Neuronal stem cell (in vitro differentiated cells): ENCODE measurements around the gene NFKBIB.

Source experiments
- DNase-seq: peaks from one replicate; pipeline ENCODE4 v3.0.0-alpha.2; 2013; ENCODE audit warnings: low spot score
- H2AFZ ChIP-seq: one replicate; pipeline ENCODE4 v1.6.1; 2013; ENCODE audit warnings: mild to moderate bottlenecking, low read length, inconsistent platforms
- H2AK5ac ChIP-seq: 2 replicates; pipeline ENCODE4 v1.6.1; 2013; ENCODE audit warnings: low read depth, mild to moderate bottlenecking, inconsistent platforms, low read length, moderate library complexity, mixed read lengths
- H2BK120ac ChIP-seq: 2 replicates; pipeline ENCODE4 v1.6.1; 2013; ENCODE audit warnings: low read depth, mild to moderate bottlenecking, inconsistent platforms, low read length, moderate library complexity, mixed read lengths
- H2BK12ac ChIP-seq: one replicate; pipeline ENCODE4 v1.6.1; 2013; ENCODE audit warnings: low read length, inconsistent platforms
- H2BK15ac ChIP-seq: 2 replicates; pipeline ENCODE4 v1.6.1; 2013; ENCODE audit warnings: mild to moderate bottlenecking, low read length, inconsistent platforms, mixed read lengths
- H2BK5ac ChIP-seq: one replicate; pipeline ENCODE4 v1.6.1; 2013; ENCODE audit warnings: inconsistent platforms, mild to moderate bottlenecking, low read length, moderate library complexity
- H3K14ac ChIP-seq: one replicate; pipeline ENCODE4 v1.6.1; 2013; ENCODE audit warnings: low read length, inconsistent platforms
- H3K18ac ChIP-seq: 2 replicates; pipeline ENCODE4 v1.6.1; 2013; ENCODE audit warnings: low read length, inconsistent platforms
- H3K23ac ChIP-seq: 2 replicates; pipeline ENCODE4 v1.6.1; 2013; ENCODE audit warnings: low read depth, mild to moderate bottlenecking, mixed read lengths, low read length, inconsistent platforms; ENCODE audit not compliant: poor library complexity
- H3K27ac ChIP-seq: replicated peaks from 3 replicates; pipeline ENCODE4 v1.5.1; 2013; ENCODE audit warnings: low read length, inconsistent platforms
- H3K27me3 ChIP-seq, 3 experiments: 2 replicates each; pipeline ENCODE4 v1.6.1; 2013; ENCODE audit warnings: low read length in 3 of 3, mild to moderate bottlenecking in 2 of 3, inconsistent platforms in 1 of 3, low read depth in 1 of 3, mixed read lengths in 1 of 3, moderate library complexity in 1 of 3; ENCODE audit not compliant: control insufficient read depth in 3 of 3, insufficient read depth in 3 of 3
- H3K36me3 ChIP-seq, 2 donors: replicated peaks in 1 of 2; 2 replicates each; pipeline ENCODE4 v1.6.1; 2013; ENCODE audit warnings: low read length in 2 of 2; ENCODE audit not compliant: control insufficient read depth in 2 of 2, insufficient read depth in 2 of 2
- H3K4ac ChIP-seq: 2 replicates; pipeline ENCODE4 v1.6.1; 2013; ENCODE audit warnings: inconsistent platforms, mild to moderate bottlenecking, low read length, moderate library complexity
- H3K4me1 ChIP-seq, 2 donors: 1 replicate in 1 of 2; 2 replicates in 1 of 2; pipeline ENCODE4 v1.6.1; 2013; ENCODE audit warnings: low read length in 2 of 2, low read depth in 1 of 2; ENCODE audit not compliant: control insufficient read depth in 2 of 2, insufficient read depth in 1 of 2
- H3K4me2 ChIP-seq: one replicate; pipeline ENCODE4 v1.6.1; 2013; ENCODE audit warnings: mild to moderate bottlenecking, low read length, inconsistent platforms; ENCODE audit not compliant: insufficient read depth, poor library complexity, severe bottlenecking
- H3K4me3 ChIP-seq, 2 donors: 2 replicates each; pipeline ENCODE4 v1.5.1; 2013; ENCODE audit warnings: low read length in 2 of 2, mild to moderate bottlenecking in 2 of 2, inconsistent platforms in 1 of 2, moderate library complexity in 1 of 2
- H3K79me1 ChIP-seq: one replicate; pipeline ENCODE4 v1.6.1; 2013; ENCODE audit warnings: low read depth, mild to moderate bottlenecking, inconsistent platforms, low read length, moderate library complexity
- H3K9ac ChIP-seq: one replicate; pipeline ENCODE4 v1.6.1; 2013; ENCODE audit warnings: mild to moderate bottlenecking, low read depth, low read length, inconsistent platforms; ENCODE audit not compliant: poor library complexity
- H3K9me3 ChIP-seq, 2 donors: replicated peaks in 1 of 2; 2 replicates each; pipeline versions ENCODE3 to v1.6.1; 2013; ENCODE audit warnings: low read length in 2 of 2, mild to moderate bottlenecking in 2 of 2, inconsistent platforms in 1 of 2, low read depth in 1 of 2, mixed read lengths in 1 of 2, moderate library complexity in 1 of 2; ENCODE audit not compliant: control insufficient read depth in 2 of 2, insufficient read depth in 1 of 2
- H4K8ac ChIP-seq: one replicate; pipeline ENCODE4 v1.6.1; 2013; ENCODE audit warnings: low read depth, mild to moderate bottlenecking, inconsistent platforms, low read length, moderate library complexity
- H4K91ac ChIP-seq: one replicate; pipeline ENCODE4 v1.6.1; 2013; ENCODE audit warnings: low read length, low read depth, mild to moderate bottlenecking, inconsistent platforms; ENCODE audit not compliant: poor library complexity
- WGBS, 2 donors: extraction: QIAGEN DNeasy Blood & Tissue Kit; methylation state at CpG; one replicate each; pipeline ENCODE4 v1.1.7; 2013; ENCODE audit warnings: missing lambda C conversion rate in 2 of 2, mixed read lengths in 1 of 2; ENCODE audit not compliant: insufficient read length in 2 of 2, insufficient replicate concordance in 1 of 2; ENCODE audit errors: extremely low coverage in 2 of 2; 5-methylcytosine and 5-hydroxymethylcytosine counted together

NFKBIB gene

DNA sequence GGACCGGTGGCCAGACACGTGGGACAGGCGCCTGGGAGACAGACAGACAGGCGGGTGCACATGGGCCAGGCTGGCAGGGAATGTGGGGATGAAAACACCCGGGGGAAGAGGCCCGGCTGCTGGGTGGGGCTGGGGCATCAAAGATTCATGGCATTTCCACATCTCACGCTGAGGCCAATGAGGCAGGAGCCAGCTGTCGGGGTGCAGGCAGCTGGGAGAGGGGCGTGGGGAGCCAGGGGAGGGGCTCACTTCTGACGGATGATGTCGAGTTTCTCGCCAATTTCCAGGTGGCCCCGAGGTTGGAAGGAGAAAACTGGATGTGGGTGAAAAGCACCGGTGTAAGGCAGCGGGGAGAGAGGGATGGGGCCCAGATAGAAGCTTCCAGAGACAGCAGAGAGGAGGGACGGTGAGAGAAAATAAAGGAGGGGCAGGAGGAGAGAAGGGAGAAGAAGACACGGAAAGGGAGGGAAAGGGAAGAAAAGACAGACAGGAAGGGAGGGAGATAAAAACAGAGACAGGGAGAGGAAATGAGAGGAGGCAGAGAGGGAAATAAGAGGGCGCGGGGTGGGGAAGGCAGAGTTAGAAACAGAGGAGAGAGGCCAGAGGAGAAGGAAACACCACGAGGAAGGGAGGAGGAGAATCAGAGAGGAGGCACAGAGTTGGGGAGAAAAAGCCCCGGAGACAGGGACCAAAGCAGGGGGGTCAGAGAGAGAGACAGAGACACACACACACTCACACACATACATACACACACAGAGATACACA, 20.2 kb downstream of the NFKBIB start:
- H4K8ac ChIP-seq: no peak overlapping the region
- no peak overlapping the region for H2BK120ac ChIP-seq
- no peak overlapping the region for H3K9ac ChIP-seq
- H2AFZ ChIP-seq: no peak overlapping the region
- no peak overlapping the region for H3K18ac ChIP-seq
- no peak overlapping the region for H3K4me2 ChIP-seq
- H2BK5ac ChIP-seq: no peak overlapping the region
- no peak overlapping the region for H3K4me3 ChIP-seq
- H3K14ac ChIP-seq: no peak overlapping the region
- H3K4me1 ChIP-seq: no peaks in the 10 kb centered on the region
- H2AK5ac ChIP-seq: no peak overlapping the region
- H3K27me3 ChIP-seq: no peaks in the 10 kb centered on the region
- no peak overlapping the region for H3K4ac ChIP-seq
- H3K9me3 ChIP-seq: no peaks in the 10 kb centered on the region
- no peak for DNase-seq
- peaks cover 27 to 31% of the 10 kb centered on the region in 2 donors for H3K36me3 ChIP-seq
- H4K91ac ChIP-seq: no peak overlapping the region
- H3K27ac ChIP-seq: no peak overlapping the region
- no peak overlapping the region for H3K23ac ChIP-seq
- WGBS, 2 donors: no CpG with 5 or more reads among the region's 21 CpGs
- H2BK15ac ChIP-seq: no peak overlapping the region
- H2BK12ac ChIP-seq: no peak overlapping the region
- H3K79me1 ChIP-seq: peaks cover 2% of the 10 kb centered on the region

DNA sequence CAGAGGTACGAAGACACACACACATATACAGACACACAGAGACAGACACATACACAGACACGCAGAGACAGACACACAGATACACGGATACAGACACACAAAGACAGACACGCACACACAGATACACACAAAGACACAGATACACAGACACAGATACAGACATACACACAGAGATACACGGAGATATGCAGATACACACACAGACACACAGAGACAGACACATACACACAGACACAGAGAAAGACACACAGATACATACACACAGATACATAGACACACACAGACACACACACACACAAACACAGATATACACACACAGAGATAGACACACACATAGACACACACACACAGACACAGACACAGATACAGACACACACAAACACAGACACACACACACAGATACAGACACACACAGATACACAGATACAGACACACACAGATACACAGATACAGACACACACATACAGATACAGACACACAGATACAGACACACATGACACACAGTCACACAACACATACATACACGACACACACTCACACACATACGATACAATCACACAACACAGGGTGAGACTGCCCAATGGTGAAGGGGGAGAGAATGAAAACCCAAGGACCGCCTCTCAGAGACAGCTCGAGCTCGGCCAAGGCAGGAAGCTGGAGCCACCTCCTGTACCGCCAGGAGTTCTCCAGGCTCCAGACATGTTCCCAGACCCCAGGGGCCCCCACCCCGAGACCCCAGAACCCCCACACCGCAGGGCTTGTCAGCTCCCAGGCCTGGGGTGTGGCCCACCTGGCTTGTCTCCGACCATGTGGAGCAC, 21.0 kb downstream of the NFKBIB start:
- H2BK120ac ChIP-seq: no peak overlapping the region
- no peak overlapping the region for H3K4ac ChIP-seq
- no peak overlapping the region for H4K91ac ChIP-seq
- H3K27me3 ChIP-seq: no peaks in the 10 kb centered on the region
- peaks cover 2% of the 10 kb centered on the region for H3K79me1 ChIP-seq
- no peak overlapping the region for H3K4me2 ChIP-seq
- no peak overlapping the region for H3K9ac ChIP-seq
- H3K4me3 ChIP-seq: no peak overlapping the region
- H4K8ac ChIP-seq: no peak overlapping the region
- no peak overlapping the region for H3K18ac ChIP-seq
- no peak overlapping the region for H3K27ac ChIP-seq
- no peak overlapping the region for H2BK5ac ChIP-seq
- no peaks in the 10 kb centered on the region for H3K4me1 ChIP-seq
- H3K9me3 ChIP-seq: no peaks in the 10 kb centered on the region
- no CpG with 5 or more reads among the region's 14 CpGs for WGBS, 2 donors
- H2BK12ac ChIP-seq: no peak overlapping the region
- DNase-seq: no peak
- no peak overlapping the region for H2AFZ ChIP-seq
- no peak overlapping the region for H2AK5ac ChIP-seq
- peaks cover 32 to 38% of the 10 kb centered on the region in 2 donors for H3K36me3 ChIP-seq
- H2BK15ac ChIP-seq: no peak overlapping the region
- no peak overlapping the region for H3K23ac ChIP-seq
- no peak overlapping the region for H3K14ac ChIP-seq

- Histone ChIP-seq H4K8ac (no peak overlapping the region), H3K36me3 (peaks cover 34 to 43% of the 10 kb centered on the region in 2 donors), H3K14ac (no peak overlapping the region), H2BK5ac (no peak overlapping the region), H3K9me3 (no peaks in the 10 kb centered on the region), H3K23ac (no peak overlapping the region), H3K4ac (no peak overlapping the region), H3K4me2 (no peak overlapping the region), H3K4me3 (no peak overlapping the region), H3K27ac (no peak overlapping the region), H2AFZ (no peak overlapping the region), H2BK15ac (no peak overlapping the region), H3K79me1 (no peaks in the 10 kb centered on the region), H2BK12ac (no peak overlapping the region), H3K27me3 (no peaks in the 10 kb centered on the region), H2AK5ac (no peak overlapping the region), H3K9ac (no peak overlapping the region), H2BK120ac (no peak overlapping the region), H3K18ac (no peak overlapping the region), H4K91ac (no peak overlapping the region), H3K4me1 (no peaks in the 10 kb centered on the region)
- DNase-seq: no peak
- no CpG with 5 or more reads among the region's 20 CpGs for WGBS, 2 donors
Measured at GRCh38 chr19:38921420-38922274, 21.9 kb downstream of the NFKBIB start.
